GM12878 (cell line): ENCODE data around the gene BPI.

Experiments
- BCL11A ChIP-seq: IDR thresholded peaks from 2 replicates; pipeline ENCODE4 v1.6.1; 2011; ENCODE audit warnings: low read depth, low read length
- CREM ChIP-seq: IDR thresholded peaks from 2 replicates; pipeline ENCODE4 v1.6.1; 2014; ENCODE audit warnings: antibody characterized with exemption, low read depth
- CTCF ChIP-seq, 3 experiments: IDR thresholded peaks in 2 of 3; conservative IDR thresholded peaks in 1 of 3; 2 replicates each; pipeline ENCODE4 v1.5.1; 2011; ENCODE audit warnings: low read depth in 3 of 3, low read length in 3 of 3, mild to moderate bottlenecking in 3 of 3, control low read depth in 2 of 3, moderate library complexity in 2 of 3, inconsistent platforms in 1 of 3, mixed read lengths in 1 of 3; ENCODE audit not compliant: control insufficient read depth in 2 of 3, insufficient read depth in 1 of 3; ENCODE audit errors: extremely low read depth in 1 of 3
- EP300 ChIP-seq, 2 experiments: fragments of 150-350 bp in 1 of 2; IDR thresholded peaks; 2 replicates each; pipeline ENCODE4 v1.6.1; 2011 to 2012; ENCODE audit warnings: low read depth in 2 of 2, low read length in 2 of 2, borderline replicate concordance in 1 of 2, improper control_type of control experiment in 1 of 2, inconsistent platforms in 1 of 2; ENCODE audit not compliant: control insufficient read depth in 1 of 2
- ETV6 ChIP-seq, 2 experiments: fragments of 450-650 bp in 1 of 2; IDR thresholded peaks in 1 of 2; conservative IDR thresholded peaks in 1 of 2; 2 replicates each; pipeline ENCODE4 v1.6.1; 2014; ENCODE audit warnings: antibody characterized with exemption in 1 of 2, borderline replicate concordance in 1 of 2, low read depth in 1 of 2, mild to moderate bottlenecking in 1 of 2, moderate library complexity in 1 of 2
- FOS ChIP-seq: IDR thresholded peaks from 3 replicates; pipeline ENCODE4 v1.6.1; 2011; ENCODE audit warnings: borderline replicate concordance; ENCODE audit not compliant: insufficient read length; ENCODE audit errors: extremely low read depth
- HCFC1 ChIP-seq: fragments of 150-350 bp; IDR thresholded peaks from 2 replicates; pipeline ENCODE4 v1.6.1; 2014; ENCODE audit warnings: low read length
- JUND ChIP-seq: IDR thresholded peaks from 2 replicates; pipeline ENCODE4 v1.6.1; 2012; ENCODE audit warnings: low read depth, mild to moderate bottlenecking, low read length, improper control_type of control experiment, moderate library complexity
- MXI1 ChIP-seq: fragments of 150-350 bp; IDR thresholded peaks from 2 replicates; pipeline ENCODE4 v1.6.1; 2011; ENCODE audit warnings: low read depth, mild to moderate bottlenecking, inconsistent platforms, low read length, improper control_type of control experiment
- NFYB ChIP-seq: IDR thresholded peaks from 2 replicates; pipeline ENCODE4 v1.6.1; 2011; ENCODE audit warnings: low read depth, mild to moderate bottlenecking, low read length, improper control_type of control experiment, moderate library complexity; ENCODE audit not compliant: insufficient read depth
- PKNOX1 ChIP-seq: fragments of 450-650 bp; IDR thresholded peaks from 2 replicates; pipeline ENCODE4 v1.6.1; 2016; ENCODE audit warnings: mild to moderate bottlenecking
- POLR2A ChIP-seq: IDR thresholded peaks from 2 replicates; pipeline ENCODE4 v1.6.1; 2011; ENCODE audit warnings: low read depth, mild to moderate bottlenecking, low read length
- POLR2AphosphoS5 ChIP-seq: IDR thresholded peaks from 2 replicates; pipeline ENCODE4 v1.6.1; 2011; ENCODE audit warnings: mild to moderate bottlenecking, low read length, inconsistent platforms
- TF ChIP-seq, protein P1 (sequence below): IDR thresholded peaks from 2 replicates; pipeline ENCODE4 v1.6.1; 2012; ENCODE audit warnings: low read depth, low read length, improper control_type of control experiment

DNA sequence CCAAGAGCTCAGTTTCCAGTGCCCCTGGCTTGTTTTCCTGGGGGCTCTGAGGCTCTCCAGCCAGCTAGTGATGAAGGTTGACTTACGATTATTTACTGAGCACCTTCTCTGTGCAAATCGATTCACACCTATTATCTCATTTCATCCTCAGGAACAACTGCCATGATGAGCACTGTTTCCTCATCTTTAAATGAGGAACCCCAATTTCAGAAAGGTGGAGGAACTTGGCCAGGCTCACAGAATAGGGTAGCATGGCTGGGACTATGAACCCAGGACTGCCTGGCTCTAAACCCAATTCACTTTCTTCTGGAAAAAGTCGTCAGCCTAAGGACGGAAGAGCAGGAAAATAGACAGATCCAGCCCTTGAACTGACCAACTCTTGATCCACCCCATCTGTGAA, 3.5 kb upstream of the BPI start:
- TF ChIP-seq EP300 (IDR thresholded peaks at IDR 0.05; ENCODE audit: borderline replicate concordance in 1 of 2, control insufficient read depth in 1 of 2, low read depth in 2 of 2, low read length in 2 of 2) = no peak
- TF ChIP-seq CREM = no peak
- no peak for TF ChIP-seq POLR2AphosphoS5
- TF ChIP-seq BCL11A = no peak
- TF ChIP-seq POLR2A = no peak
- TF ChIP-seq, protein P1, sequence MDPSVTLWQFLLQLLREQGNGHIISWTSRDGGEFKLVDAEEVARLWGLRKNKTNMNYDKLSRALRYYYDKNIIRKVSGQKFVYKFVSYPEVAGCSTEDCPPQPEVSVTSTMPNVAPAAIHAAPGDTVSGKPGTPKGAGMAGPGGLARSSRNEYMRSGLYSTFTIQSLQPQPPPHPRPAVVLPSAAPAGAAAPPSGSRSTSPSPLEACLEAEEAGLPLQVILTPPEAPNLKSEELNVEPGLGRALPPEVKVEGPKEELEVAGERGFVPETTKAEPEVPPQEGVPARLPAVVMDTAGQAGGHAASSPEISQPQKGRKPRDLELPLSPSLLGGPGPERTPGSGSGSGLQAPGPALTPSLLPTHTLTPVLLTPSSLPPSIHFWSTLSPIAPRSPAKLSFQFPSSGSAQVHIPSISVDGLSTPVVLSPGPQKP = no peak
- no peak for TF ChIP-seq MXI1
- TF ChIP-seq CTCF (IDR thresholded peaks at IDR 0.05 in 2 of 3, conservative IDR thresholded peaks at IDR 0.05 in 1 of 3; ENCODE audit: control insufficient read depth in 2 of 3, extremely low read depth in 1 of 3, insufficient read depth in 1 of 3, low read depth in 3 of 3, low read length in 3 of 3) = no peak
- no peak for TF ChIP-seq FOS
- no peak for TF ChIP-seq JUND
- no peak for TF ChIP-seq NFYB
- no peak for TF ChIP-seq HCFC1
- no peak for TF ChIP-seq PKNOX1
- TF ChIP-seq ETV6 (conservative IDR thresholded peaks at IDR 0.05 in 1 of 2, IDR thresholded peaks at IDR 0.05 in 1 of 2; ENCODE audit: borderline replicate concordance in 1 of 2, low read depth in 1 of 2) = no peak
